Left ventricle myocardium superior (tissue), 1 donor: ENCODE measurements around the gene LGALS12. TPM values are rescaled to one million over a fixed set of nuclear protein-coding genes. Genes with fewer than 3 reads are reported as not detected.
"Not testable (repeated sequence)": the region's sequence is repeated elsewhere in the genome, so short reads cannot be mapped to it uniquely, and the experiment has no call there.

Experiments
- ATAC-seq: fragments of 200-7000 bp; cut with Tn5 transposase; one replicate; pipeline ENCODE4 v1.9.1; 2020; ENCODE audit warnings: mild to moderate bottlenecking, moderate library complexity
- DNase-seq: peaks from one replicate; pipeline ENCODE4 v3.0.0-alpha.2; 2020
- intact Hi-C: fragments of 100-400 bp; cut with micrococcal nuclease; formaldehyde crosslinking; loops from one replicate; pipeline ENCODE4 v1.11.0; 2022
- total RNA-seq: library from RNA; stranded (reverse); fragmentation: NEBNext Ultra II Directional; extraction: Animal tissue kit (Norgen Biotek cat#: 25700); gene quantifications from one replicate; pipeline ENCODE4 v1.2.1, GENCODE V29; 2021
- donor health status: DM: no; HTN: yes; CAD: no; lungs with severe emphysema.

The LGALS12 gene
- total RNA-seq, 1 donor from 2014 or later: 0.72 TPM

DNA sequence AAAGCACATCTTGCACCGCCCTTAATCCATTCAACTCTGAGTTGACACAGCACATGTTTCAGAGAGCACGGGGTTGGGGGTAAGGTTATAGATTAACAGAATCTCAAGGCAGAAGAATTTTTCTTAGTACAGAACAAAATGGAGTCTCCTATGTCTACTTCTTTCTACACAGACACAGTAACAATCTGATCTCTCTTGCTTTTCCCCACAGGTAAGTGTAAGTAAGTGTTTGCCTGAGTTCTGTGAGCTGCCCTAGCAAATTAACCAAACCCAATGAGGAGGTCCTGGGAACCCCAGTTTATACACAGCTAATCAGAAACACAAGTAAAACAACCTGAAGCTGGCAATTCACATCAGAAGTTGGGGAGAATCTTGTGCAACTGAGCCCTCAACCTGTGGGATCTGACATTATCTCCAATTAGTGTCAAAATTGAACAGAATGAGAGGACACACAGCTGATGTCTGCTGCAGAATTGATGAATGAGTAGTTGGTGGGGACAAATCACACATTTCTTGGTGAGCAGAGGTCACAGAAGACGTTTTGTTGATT is 22.9 kb downstream of the LGALS12 start:
- DNase-seq, ATAC-seq, intact Hi-C loops: not testable (repeated sequence)

DNA sequence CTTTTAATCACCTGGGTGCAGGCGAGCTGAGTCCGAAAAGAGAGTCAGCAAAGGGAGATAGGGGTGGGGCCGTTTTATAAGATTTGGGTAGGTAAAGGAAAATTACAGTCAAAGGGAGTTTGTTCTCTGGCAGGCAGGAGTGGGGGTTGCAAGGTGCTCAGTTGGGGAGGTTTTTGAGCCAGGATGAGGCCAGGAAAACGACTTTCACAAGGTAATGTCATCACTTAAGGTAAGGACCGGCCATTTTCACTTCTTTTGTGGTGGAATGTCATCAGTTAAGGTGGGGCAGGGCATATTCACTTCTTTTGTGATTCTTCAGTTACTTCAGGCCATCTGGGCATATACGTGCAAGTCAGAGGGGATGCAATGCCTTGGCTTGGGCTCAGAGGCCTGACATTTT is 23.5 kb downstream of the LGALS12 start:
- DNase-seq, ATAC-seq, intact Hi-C loops: not testable (repeated sequence)

DNA sequence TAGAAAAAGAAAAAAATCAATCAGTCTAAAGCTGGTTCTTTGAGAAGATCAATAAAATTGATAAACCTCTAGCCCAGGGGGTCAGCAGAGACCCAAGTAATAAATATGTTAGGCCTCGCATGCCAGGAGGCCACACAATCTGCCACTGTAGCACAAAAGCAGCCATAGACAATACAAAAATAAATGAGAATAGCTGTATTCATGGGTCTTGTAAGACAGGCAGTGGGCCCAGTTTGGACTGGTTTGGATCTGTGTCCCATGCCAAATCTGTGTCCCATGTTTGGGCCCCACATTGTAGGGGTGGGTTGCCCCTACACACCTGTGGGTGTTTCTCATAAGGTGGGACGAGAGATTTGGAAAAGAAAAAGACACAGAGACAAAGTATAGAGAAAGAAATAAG is 24.1 kb downstream of the LGALS12 start:
- ATAC-seq (no peak), DNase-seq (no peak)
- intact Hi-C loops: no loop called here

DNA sequence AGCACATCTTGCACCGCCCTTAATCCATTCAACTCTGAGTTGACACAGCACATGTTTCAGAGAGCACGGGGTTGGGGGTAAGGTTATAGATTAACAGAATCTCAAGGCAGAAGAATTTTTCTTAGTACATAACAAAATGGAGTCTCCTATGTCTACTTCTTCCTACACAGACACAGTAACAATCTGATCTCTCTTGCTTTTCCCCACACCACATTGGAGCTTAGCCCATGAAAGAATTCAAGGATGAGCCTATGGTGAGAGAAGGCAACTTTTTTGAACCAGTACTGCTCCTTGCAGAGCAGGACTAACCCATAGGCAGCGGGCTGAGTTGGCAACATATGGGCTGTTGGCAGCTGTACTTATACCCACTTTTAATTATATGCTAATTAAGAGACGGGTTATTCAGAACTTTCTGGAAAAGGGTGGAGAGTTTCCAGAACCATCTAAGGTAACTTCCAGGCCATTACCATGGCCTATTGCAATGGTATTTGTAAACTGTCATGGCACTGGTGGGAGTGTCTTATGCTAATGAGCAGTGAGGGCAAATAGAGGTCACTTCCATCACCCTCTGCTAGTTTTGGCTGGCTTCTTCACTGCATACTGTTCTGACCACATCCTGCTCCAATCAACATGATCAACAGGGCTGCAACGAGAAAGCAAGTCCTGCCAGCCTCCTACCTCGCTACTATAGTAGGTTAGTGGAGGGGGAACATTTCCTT is 25.3 kb downstream of the LGALS12 start:
- intact Hi-C loops, DNase-seq, ATAC-seq: not testable (repeated sequence)

DNA sequence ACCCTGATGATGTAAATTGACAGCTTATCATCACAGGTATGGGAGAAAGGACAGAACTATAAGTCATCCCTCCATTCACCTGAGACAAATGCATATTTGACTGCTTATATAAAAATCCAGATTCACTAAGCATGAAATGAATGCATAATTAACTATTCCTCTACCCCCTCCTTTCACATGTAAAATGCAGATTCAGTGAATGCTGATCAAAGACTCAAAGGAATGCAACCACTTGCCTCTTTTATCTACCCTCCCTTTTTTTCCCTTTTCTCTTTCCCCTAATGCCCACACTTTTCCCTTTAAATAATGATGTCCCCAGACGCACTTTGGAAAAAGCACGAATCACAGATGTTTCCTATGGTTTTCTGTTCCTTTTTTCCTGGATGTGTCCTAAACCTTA is 26.2 kb downstream of the LGALS12 start:
- intact Hi-C loops: no loop called here
- ATAC-seq (no peak), DNase-seq (no peak)

DNA sequence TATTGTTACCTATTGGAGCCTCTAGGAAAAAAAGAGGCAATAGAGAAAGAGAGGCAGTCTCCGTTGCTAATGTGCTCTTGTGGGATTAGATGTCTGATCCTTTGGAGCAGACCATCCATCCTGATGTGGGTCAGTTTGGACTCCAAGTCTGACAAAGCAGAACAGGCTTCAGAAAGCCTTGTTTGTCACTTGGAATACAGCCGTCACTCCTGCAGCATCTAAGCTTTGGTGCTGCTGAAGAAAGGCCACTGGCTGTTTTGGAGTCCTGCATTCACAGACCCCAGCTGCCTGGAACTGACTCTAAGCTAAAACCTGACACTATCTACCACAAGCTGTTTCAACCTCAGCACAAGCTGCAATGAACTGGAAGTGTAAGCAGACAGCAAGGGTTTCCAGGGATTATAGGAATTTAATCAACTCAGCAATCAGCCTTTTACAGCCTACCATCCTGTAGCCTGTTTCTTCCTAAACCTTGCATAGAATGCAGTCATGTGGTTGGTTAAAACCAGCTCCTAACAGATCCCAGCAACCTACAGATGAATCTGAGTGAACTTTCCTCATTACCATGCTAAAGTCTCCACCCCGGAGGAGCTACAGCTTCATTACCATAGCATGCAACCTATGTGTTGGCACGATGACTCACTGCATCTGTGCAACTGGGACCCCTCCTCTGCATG is 27.1 kb downstream of the LGALS12 start:
- ATAC-seq (no peak), DNase-seq (no peak)
- intact Hi-C loops: no loop called here

DNA sequence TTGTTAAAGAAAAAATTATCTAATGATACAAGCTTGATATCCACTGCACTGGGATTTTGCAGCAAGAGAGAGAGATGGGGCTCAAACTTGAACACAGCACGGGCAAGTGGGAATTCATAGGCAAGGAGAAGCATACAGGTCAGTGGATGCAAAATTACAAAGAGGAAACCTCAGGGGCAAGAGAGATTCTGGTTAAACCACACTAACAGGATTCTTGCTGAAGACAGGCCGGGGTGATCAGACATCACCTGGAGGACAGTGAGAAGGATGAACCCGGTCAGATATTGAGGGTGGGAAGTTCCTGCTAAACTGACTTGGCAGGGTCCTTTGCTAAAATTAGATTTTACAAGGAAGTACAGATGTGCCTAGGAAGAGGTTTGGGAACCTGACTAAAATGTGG is 28.2 kb downstream of the LGALS12 start:
- intact Hi-C loops: no loop called here
- DNase-seq: no peak
- ATAC-seq: no peak

DNA sequence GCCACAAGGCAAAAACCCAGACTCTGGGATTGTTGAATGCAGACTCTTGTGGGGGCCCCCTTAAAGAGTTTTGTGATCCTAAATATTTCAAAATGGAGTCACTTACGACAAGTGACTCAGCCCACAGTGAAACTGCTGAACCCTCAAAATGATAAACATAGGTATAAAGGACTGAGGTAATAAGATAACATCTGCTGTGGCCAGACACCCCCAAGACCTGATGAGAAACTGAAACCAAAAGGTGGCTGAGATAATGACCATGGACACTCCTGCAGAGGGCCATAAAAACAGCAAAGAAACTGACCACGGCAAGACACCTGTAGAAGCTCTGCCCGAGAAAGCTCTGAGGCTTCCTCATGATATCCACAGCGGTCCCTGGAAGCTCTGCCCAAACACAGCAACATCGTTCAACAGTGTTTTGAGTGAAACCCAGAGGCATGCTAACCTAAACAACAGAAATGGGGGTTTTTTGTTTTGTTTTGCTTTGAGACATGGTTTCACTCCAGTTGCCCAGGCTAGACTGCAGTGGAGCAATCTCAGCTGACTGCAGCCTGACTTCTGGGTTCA is 29.1 kb downstream of the LGALS12 start:
- intact Hi-C loops: no loop called here
- ATAC-seq: no peak

DNA sequence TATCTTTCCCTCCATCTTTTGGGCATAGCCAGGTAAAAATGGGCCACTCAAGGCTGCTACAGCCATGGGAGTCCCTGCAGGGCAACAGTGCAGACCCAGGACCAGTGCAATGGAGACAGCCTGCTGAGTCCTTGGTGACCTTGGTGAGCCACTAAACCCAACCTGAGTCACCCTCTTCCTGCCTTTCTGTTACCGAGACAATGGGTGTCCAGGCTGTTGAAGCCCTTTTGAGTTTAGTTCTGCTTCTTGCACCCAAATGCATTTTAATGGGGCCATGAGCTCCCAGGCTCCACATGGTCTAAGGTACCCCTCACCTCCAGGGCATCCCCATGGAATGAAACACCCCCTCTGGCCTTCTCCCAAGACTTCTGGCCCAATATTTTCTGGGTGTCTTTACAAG is 29.9 kb downstream of the LGALS12 start:
- no peak for DNase-seq
- no peak for ATAC-seq
- intact Hi-C loops: no loop called here

More for the DNA sequence above, 29.1 kb downstream of the LGALS12 start:
- DNase-seq: no peak

DNA sequence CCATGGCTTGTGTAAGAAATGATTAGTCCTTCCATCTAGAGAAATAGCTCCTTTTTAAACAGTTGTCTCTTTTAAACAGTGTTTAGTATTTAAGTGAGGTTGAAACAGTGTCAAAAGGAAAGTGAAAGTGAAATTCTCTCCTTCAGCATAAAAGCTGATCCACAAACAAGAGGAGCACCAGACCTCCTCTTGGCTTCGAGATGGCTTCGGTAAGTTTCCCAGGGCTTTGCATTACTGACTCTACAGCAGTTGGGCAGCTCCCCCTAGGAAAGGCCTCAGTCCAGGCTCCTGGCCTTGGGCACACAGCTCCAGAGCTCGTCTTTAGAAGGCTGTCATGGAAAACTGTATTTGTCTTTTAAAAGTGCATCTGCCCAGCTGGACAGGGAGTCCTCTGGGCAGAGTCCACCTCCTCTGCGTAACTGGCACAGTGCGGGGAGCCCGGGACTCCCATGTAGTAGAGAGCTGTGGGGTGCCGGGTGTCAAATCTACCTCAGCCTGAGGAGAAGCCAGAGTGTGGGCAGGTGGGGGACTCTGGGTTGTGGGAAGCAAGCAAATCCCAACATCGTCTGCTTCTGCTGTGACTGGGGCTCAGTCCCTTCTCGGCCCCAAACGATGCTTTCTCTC is 30.9 kb downstream of the LGALS12 start, which contains the start of gene PLAAT4:
PLAAT4 (plus strand) TSS at position 140 of the 624 bp plus-strand sequence; CDS start at position 201, 61 bp downstream.
- peak; percentile 67 for ATAC-seq
- DNase-seq: peak; percentile 48
- intact Hi-C loops: no loop called here

DNA sequence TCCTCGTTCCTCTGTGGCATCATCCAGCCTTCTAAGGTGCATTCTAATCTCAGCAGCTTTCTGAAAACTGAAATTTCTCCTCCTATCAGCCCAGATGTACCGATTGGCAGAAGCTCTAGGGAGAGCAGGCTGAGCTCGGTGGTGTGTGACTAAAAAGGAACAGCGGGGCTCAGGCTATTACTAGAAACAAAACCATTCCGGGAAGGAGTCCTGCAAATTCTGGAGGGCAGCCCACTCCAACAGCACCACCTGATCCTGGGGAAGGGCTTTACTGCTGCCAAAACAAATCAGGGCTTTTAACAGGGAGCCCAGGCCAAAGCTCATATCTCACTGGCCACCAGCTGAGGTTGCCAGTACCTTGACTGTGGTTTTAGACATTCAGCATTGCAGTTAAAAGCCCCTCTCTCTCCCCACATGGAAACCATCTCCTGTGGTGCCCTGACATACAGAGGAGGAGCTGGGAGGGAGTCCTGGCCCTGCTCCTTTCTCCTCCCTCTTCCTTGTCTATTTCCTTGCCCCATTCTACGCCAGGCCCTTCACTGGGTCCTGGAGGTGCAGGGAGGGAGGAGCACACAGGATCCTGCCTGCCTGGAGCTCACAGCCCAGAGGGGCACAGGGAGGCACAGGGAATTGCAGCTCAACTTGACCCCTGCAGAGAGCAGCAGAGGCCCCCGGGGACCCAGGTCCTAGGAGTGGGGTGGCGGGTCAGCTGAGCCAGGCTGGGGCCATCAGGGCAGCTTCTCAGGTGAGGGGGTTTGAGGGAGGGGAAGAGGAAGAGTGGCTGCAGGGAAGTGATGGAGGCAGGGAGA is 31.6 kb downstream of the LGALS12 start:
- DNase-seq (peak; percentile 71), ATAC-seq (peak; percentile 94)
- intact Hi-C loops: no loop called here

DNA sequence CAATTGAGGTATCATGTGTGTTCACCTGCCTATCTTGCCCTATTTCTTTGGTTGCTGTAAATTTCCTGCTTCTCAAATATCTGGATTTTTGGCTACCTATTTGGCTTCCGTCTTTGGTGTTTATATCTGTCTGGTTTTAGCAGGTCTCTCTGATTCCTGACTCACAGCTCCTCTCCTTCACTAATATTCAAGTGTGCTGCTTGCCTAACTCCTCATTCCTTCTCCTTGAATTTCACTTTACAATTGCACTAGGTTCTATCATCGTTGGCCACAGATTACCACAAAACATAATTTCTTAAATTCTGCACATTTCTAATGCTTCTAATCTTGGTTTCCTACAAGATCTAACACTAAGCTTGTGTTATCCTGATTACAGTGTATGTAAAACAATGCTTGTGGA is 36.6 kb downstream of the LGALS12 start:
- intact Hi-C loops, DNase-seq, ATAC-seq: not testable (repeated sequence)

DNA sequence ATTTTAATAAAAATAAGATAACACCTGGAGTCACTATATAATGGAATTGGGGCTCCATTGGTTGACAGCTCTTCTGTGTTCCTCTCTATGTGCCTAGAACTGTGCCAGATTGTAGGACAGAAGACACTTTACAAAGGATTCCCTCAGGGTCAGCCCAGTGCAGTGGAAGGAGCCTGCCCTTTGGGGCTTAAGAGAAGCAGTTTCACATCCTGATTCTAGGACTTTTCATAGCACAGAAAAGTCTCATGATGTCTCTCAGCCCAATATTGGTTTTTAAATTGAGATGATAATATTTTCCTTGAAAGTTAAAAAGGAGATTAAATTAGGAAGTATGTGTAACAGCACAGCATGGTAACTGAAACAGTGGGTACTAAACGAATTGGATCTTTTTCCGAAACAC is 37.8 kb downstream of the LGALS12 start:
- ATAC-seq (no peak), DNase-seq (no peak)
- intact Hi-C loops: no loop called here

DNA sequence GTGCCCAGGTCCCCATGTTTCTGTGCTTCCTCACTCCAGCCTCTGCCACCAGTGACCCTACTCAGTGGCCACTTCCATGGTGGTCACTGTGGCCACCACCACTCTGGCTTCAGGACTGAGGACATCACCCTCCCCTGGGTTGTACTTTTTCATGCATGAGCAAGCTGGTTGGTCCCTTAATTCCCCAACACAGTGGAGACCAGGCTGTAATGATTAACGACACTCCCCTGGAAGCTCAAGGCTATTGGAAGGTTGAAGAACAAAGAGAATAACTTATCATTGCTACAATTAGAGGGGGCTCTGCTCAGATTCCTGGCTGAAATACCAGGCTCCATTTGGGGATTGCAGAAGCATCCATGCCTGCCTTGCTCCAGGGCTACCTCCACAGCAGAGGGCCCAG is 41.2 kb downstream of the LGALS12 start:
- ATAC-seq (no peak), DNase-seq (no peak)
- intact Hi-C loops: no loop called here

DNA sequence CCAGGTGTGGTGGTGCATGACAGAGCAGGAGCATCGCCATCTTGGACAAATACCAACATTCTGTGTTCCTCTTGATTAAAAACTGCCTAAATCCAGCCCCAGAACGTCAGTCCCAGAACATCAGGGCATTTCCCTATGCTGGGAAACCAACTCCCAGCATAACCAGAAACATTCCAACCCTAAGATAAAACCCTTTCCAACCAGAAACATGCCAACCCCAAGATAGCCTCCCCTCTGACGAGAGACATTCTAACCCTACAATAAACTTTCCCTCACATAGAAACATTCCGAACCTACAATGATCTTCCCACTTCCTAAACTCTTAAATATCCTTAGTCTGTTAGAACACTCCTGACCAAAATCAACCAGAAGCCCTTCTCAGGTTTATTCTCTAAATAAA is 42.3 kb downstream of the LGALS12 start:
- DNase-seq (no peak), ATAC-seq (peak; percentile 66)
- intact Hi-C loops: no loop called here

DNA sequence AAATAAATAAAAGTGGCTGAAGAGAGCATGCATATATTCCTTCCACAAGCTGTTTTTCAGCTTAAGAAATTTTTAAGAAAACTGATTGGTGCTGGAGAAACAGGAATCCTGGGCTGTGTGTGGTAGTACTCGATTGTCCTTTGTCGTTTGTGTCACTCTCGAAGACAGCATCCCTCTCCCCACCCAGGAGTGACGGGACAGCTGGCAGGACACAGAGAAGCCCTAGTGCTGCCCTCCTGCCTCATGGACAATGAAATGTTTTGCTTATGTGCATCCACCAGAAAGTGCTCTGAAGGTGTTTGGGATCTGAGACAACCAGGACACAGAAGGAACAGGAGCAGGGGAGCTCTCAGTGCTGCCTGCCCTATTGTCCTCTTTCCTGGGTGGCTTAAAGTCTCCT is 43.5 kb downstream of the LGALS12 start:
- ATAC-seq: no peak
- intact Hi-C loops: no loop called here
- DNase-seq: no peak

DNA sequence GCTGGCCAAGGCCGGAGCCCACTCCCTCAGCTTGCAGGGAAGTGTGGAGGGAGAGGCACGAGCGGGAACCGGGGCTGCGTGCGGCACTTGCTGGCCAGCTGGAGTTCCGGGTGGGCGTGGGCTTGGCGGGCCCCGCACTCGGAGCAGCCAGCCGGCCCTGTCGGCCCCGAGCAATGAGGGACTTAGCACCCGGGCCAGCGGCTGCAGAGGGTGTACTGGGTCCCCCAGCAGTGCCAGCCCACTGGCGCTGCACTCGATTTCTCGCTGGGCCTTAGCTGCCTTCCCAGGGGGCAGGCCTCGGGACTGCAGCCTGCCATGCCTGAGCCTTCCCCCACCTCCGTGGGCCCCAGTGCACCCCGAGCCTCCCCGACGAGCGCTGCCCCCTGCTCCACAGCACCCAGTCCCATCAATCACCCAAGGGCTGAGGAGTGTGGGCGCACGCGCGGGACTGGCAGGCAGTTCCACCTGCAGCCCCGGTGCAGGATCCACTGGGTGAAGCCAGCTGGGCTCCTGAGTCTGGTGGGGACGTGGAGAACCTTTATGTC is 44.3 kb downstream of the LGALS12 start:
- ATAC-seq: not testable (repeated sequence)

DNA sequence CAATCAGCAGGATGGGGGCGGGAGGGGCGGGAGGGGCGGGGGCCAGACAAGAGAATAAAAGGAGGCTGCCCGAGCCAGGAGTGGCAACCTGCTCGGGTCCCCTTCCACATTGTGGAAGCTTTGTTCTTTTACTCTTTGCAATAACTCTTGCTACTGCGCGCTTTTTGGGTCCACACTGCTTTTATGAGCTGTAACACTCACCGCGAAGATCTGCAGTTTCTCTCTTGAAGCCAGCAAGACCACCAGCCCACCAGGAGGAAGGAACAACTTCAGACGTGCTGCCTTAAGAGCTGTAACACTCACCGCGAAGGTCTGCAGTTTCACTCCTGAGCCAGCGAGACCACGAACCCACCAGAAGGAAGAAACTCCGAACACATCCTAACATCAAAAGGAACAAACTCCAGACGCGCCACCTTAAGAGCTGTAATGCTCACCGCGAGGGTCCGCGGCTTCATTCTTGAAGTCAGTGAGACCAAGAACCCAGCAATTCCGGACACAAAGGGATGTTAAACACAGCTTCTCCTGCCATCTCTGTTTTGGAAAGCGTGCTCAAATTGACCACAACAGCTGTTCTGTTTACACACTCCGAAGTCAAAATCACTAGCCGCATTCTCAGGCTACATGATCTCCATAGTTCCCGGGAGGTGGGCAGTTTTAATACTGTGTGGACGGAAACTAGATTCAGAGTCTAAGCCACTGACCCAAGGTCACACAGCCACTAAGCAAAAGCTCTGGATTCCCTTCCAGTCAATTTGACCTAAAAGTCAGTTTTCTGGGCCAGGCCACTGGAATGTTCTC is 45.4 kb downstream of the LGALS12 start:
- ATAC-seq (no peak), DNase-seq (no peak)
- intact Hi-C loops: no loop called here

More for the DNA sequence above, 44.3 kb downstream of the LGALS12 start:
- DNase-seq, intact Hi-C loops: not testable (repeated sequence)
